ENCODE measurements around the gene PARD3B. TPM values are rescaled to one million over a fixed set of nuclear protein-coding genes. Genes with fewer than 3 reads are reported as not detected.

Gene PARD3B
- total RNA-seq, 1 experiment from 2014 or later: 7.6 TPM

DNA sequence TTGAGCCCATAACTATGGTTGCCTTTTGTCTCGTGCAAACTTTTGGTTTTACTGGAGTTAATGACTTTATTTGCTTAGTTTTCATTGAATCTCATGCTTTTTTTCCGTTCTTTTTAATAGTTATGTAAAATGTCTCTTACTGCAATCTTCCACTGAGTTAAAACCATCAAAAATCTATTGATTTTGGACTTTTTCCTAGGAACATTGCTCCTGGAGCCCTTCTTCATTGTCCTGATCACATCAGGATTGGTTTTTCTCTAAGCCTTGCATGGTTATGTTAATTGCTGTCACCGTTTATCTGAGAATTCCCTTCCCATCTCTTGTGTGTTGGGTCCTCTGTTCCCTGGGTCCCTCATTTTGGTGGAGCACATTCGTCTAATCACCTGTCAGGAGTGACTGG, 125.5 kb downstream of the PARD3B start:
- no peaks in the 10 kb centered on the region for H3K36me3 ChIP-seq (ENCODE audit: low read depth)
- H3K79me2 ChIP-seq (ENCODE audit: low read depth): no peaks in the 10 kb centered on the region
- H3K4me3 ChIP-seq: no peak overlapping the region
- no peak for DNase-seq
- H3K4me1 ChIP-seq (replicated peaks; ENCODE audit: insufficient read depth): peaks cover 5% of the 10 kb centered on the region
- H3F3A ChIP-seq (ENCODE audit: insufficient read depth, low read depth): no peaks in the 10 kb centered on the region
- no TSS peak for BruUV-seq (replicated peaks)
- intact Hi-C loops (cut with micrococcal nuclease; ENCODE audit: unreplicated experiment): no loop called here
- no peaks in the 10 kb centered on the region for H4K20me1 ChIP-seq (ENCODE audit: insufficient read depth)
- CTCF ChIA-PET: interaction anchor here (0.7 kb wide), 1 partner anchor 257 kb away, joined by 4 read pairs; no protein-coding TSS in a partner anchor
- no peak overlapping the region for H3K27ac ChIP-seq
- H3K27me3 ChIP-seq (ENCODE audit: insufficient read depth, low read depth): no peaks in the 10 kb centered on the region
- H2AFZ ChIP-seq: no peak overlapping the region
- POLR2A ChIA-PET (ENCODE audit: unreplicated experiment): no interaction called here
- TF ChIP-seq CTCF (conservative IDR thresholded peaks at IDR 0.05): no peak
- TF ChIP-seq EZH2 (IDR thresholded peaks at IDR 0.05; ENCODE audit: low read depth): no peak
- H3K4me2 ChIP-seq: no peak overlapping the region
- no peaks in the 10 kb centered on the region for H3K9me2 ChIP-seq (ENCODE audit: insufficient read depth)
- no peaks in the 10 kb centered on the region for H3K9me3 ChIP-seq (ENCODE audit: insufficient read depth, low read depth)

DNA sequence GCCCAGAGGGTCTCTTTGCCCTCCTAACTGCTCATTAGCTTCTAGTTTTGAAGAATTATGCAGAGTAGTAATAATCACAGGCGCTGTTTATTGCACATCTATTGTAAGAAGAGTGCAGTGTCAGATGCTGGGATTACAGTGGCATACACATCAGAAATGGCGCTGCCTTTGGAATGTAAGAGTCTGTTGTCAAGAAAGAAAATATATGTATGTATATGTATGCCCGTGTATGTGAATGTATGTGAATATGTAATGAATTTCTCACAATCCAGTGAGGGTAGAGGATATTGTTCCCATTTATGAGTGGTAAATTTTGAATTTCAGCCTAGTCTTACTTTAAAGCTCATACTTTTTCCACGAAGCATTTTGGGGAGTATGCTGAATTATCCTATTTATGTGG, 127.5 kb downstream of the PARD3B start:
- TF ChIP-seq EZH2 (IDR thresholded peaks at IDR 0.05; ENCODE audit: low read depth): no peak
- no peak for TF ChIP-seq CTCF (conservative IDR thresholded peaks at IDR 0.05)
- DNase-seq: no peak
- Histone ChIP-seq H3K4me1 (replicated peaks; ENCODE audit: insufficient read depth) (no peaks in the 10 kb centered on the region), H3K4me2 (no peak overlapping the region), H3K79me2 (ENCODE audit: low read depth) (no peaks in the 10 kb centered on the region), H3K9me2 (ENCODE audit: insufficient read depth) (no peaks in the 10 kb centered on the region), H3F3A (ENCODE audit: insufficient read depth, low read depth) (no peaks in the 10 kb centered on the region), H3K9me3 (ENCODE audit: insufficient read depth, low read depth) (no peaks in the 10 kb centered on the region), H4K20me1 (ENCODE audit: insufficient read depth) (no peaks in the 10 kb centered on the region), H3K36me3 (ENCODE audit: low read depth) (no peaks in the 10 kb centered on the region), H2AFZ (no peak overlapping the region), H3K27me3 (ENCODE audit: insufficient read depth, low read depth) (no peaks in the 10 kb centered on the region), H3K4me3 (no peak overlapping the region), H3K27ac (no peak overlapping the region)
- no TSS peak for BruUV-seq (replicated peaks)
- ChIA-PET CTCF (no interaction called here), POLR2A (ENCODE audit: unreplicated experiment) (no interaction called here)
- intact Hi-C loops (cut with micrococcal nuclease; ENCODE audit: unreplicated experiment): no loop called here

GRCh38 chr2:204673877-204674276, 128.6 kb downstream of the PARD3B start:
- H3K79me2 ChIP-seq (ENCODE audit: low read depth): no peaks in the 10 kb centered on the region
- no peak overlapping the region for H3K27ac ChIP-seq
- H3K9me3 ChIP-seq (ENCODE audit: insufficient read depth, low read depth): no peaks in the 10 kb centered on the region
- no peaks in the 10 kb centered on the region for H3K4me1 ChIP-seq (replicated peaks; ENCODE audit: insufficient read depth)
- no peak for DNase-seq
- no peaks in the 10 kb centered on the region for H3K27me3 ChIP-seq (ENCODE audit: insufficient read depth, low read depth)
- no peak overlapping the region for H3K4me3 ChIP-seq
- intact Hi-C loops (cut with micrococcal nuclease; ENCODE audit: unreplicated experiment): no loop called here
- ChIA-PET CTCF (no interaction called here), POLR2A (ENCODE audit: unreplicated experiment) (no interaction called here)
- TF ChIP-seq CTCF (conservative IDR thresholded peaks at IDR 0.05) (no peak), EZH2 (IDR thresholded peaks at IDR 0.05; ENCODE audit: low read depth) (no peak)
- H3K9me2 ChIP-seq (ENCODE audit: insufficient read depth): no peaks in the 10 kb centered on the region
- H4K20me1 ChIP-seq (ENCODE audit: insufficient read depth): no peaks in the 10 kb centered on the region
- BruUV-seq (replicated peaks): no TSS peak
- no peaks in the 10 kb centered on the region for H3F3A ChIP-seq (ENCODE audit: insufficient read depth, low read depth)
- H3K36me3 ChIP-seq (ENCODE audit: low read depth): no peaks in the 10 kb centered on the region
- no peak overlapping the region for H3K4me2 ChIP-seq
- H2AFZ ChIP-seq: no peak overlapping the region

All from PC-9 (cell line).